Mesendoderm (in vitro differentiated cells): ENCODE data around the gene MKRN2. TPM values are rescaled to one million over a fixed set of nuclear protein-coding genes. Genes with fewer than 3 reads are reported as not detected.
"Not testable (repeated sequence)": the region's sequence is repeated elsewhere in the genome, so short reads cannot be mapped to it uniquely, and the experiment has no call there.

Source experiments
- DNase-seq: peaks from one replicate; pipeline ENCODE4 v3.0.0; 2013
- H2AK5ac ChIP-seq: 2 replicates; pipeline ENCODE4 v1.6.1; 2013; ENCODE audit warnings: low read length, inconsistent platforms
- H2BK120ac ChIP-seq: 2 replicates; pipeline ENCODE4 v1.6.1; 2013; ENCODE audit warnings: low read depth, mild to moderate bottlenecking, low read length, moderate library complexity, mixed read lengths
- H2BK15ac ChIP-seq: replicated peaks from 2 replicates; pipeline ENCODE4 v1.6.1; 2013; ENCODE audit warnings: low read depth, mild to moderate bottlenecking, moderate library complexity
- H2BK5ac ChIP-seq: 2 replicates; pipeline ENCODE4 v1.6.1; 2013; ENCODE audit warnings: low read length, inconsistent platforms
- H3K18ac ChIP-seq: 2 replicates; pipeline ENCODE4 v1.6.1; 2013; ENCODE audit warnings: mild to moderate bottlenecking, low read length, mixed read lengths
- H3K23ac ChIP-seq: one replicate; pipeline ENCODE4 v1.6.1; 2013; ENCODE audit warnings: low read length
- H3K27ac ChIP-seq: 2 replicates; pipeline ENCODE4 v1.5.1; 2013; ENCODE audit warnings: low read depth, mild to moderate bottlenecking, inconsistent platforms, low read length, moderate library complexity
- H3K27me3 ChIP-seq: 2 replicates; pipeline ENCODE4 v1.6.1; 2013; ENCODE audit warnings: low read length, control low read depth, mild to moderate bottlenecking, inconsistent platforms; ENCODE audit not compliant: insufficient read depth, poor library complexity
- H3K36me3 ChIP-seq: 2 replicates; pipeline ENCODE4 v1.6.1; 2013; ENCODE audit warnings: low read length, inconsistent platforms; ENCODE audit not compliant: control insufficient read depth, insufficient read depth
- H3K4ac ChIP-seq: one replicate; pipeline ENCODE4 v1.6.1; 2013; ENCODE audit warnings: low read depth, mild to moderate bottlenecking, low read length, moderate library complexity
- H3K4me1 ChIP-seq: 2 replicates; pipeline ENCODE4 v1.6.1; 2013; ENCODE audit warnings: low read depth, low read length, inconsistent platforms; ENCODE audit not compliant: control insufficient read depth
- H3K4me2 ChIP-seq: 2 replicates; pipeline ENCODE4 v1.6.1; 2013; ENCODE audit warnings: low read length
- H3K4me3 ChIP-seq: 2 replicates; pipeline ENCODE4 v1.5.1; 2013; ENCODE audit warnings: mild to moderate bottlenecking, low read length
- H3K56ac ChIP-seq: one replicate; pipeline ENCODE4 v1.6.1; 2013; ENCODE audit warnings: low read length
- H3K79me1 ChIP-seq: 2 replicates; pipeline ENCODE4 v1.6.1; 2013; ENCODE audit warnings: low read length, inconsistent platforms
- H3K79me2 ChIP-seq: 2 replicates; pipeline ENCODE4 v1.6.1; 2013; ENCODE audit warnings: mild to moderate bottlenecking, low read length; ENCODE audit not compliant: control insufficient read depth, insufficient read depth
- H3K9ac ChIP-seq: 2 replicates; pipeline ENCODE4 v1.6.1; 2013; ENCODE audit warnings: low read length, inconsistent platforms
- H4K5ac ChIP-seq: one replicate; pipeline ENCODE4 v1.6.1; 2013; ENCODE audit warnings: low read length
- H4K8ac ChIP-seq: one replicate; pipeline ENCODE4 v1.6.1; 2013; ENCODE audit warnings: low read depth, mild to moderate bottlenecking, control low read depth, low read length, moderate library complexity
- WGBS: extraction: QIAGEN DNeasy Blood & Tissue Kit; methylation state at CpG from one replicate; pipeline ENCODE4 v1.1.7; 2013; ENCODE audit warnings: low lambda C conversion rate, missing lambda C conversion rate; ENCODE audit not compliant: insufficient coverage; ENCODE audit errors: extremely low coverage; 5-methylcytosine and 5-hydroxymethylcytosine counted together
- small RNA-seq: library from polyadenylated mRNA; stranded (forward); fragments of <200 nt; extraction: miRNeasy Mini kit (QIAGEN cat#:217004); gene quantifications from one replicate; pipeline ENCODE3, GENCODE V24; 2013; ENCODE audit not compliant: insufficient read depth

Gene MKRN2

DNA sequence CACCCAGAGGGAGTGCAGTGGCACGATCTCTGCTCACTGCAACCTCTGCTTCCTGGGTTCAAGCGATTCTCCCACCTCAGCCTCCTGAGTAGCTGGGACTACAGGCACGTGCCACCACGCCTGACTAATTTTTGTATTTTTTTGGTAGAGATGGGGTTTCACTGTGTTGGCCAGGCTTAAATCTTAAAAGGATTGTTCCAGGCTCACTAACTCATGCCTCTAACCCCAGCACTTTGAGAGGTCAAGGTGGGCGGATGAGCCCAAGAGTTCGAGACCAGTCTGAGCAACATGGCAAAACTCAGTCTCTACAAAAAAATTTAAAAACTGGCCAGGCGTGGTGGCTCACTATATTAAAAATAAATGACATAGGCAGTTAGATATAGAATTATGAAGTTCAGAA lies 74.0 kb downstream of the MKRN2 start:
- not testable (repeated sequence) for H3K27ac ChIP-seq, H4K8ac ChIP-seq, H4K5ac ChIP-seq, H3K4me2 ChIP-seq, H3K18ac ChIP-seq, H3K4me3 ChIP-seq, H2BK5ac ChIP-seq, H3K36me3 ChIP-seq, H3K9ac ChIP-seq, DNase-seq, H2BK120ac ChIP-seq, H3K4ac ChIP-seq, H3K56ac ChIP-seq, H3K4me1 ChIP-seq, H2AK5ac ChIP-seq, H3K27me3 ChIP-seq, H2BK15ac ChIP-seq, H3K23ac ChIP-seq
- Histone ChIP-seq H3K79me1 (peaks cover 11% of the 10 kb centered on the region), H3K79me2 (peaks cover 59% of the 10 kb centered on the region)
- no CpG with 5 or more reads among the region's 7 CpGs for WGBS

- peaks cover 65% of the 10 kb centered on the region for H3K79me2 ChIP-seq
- no peak overlapping the region for H4K5ac ChIP-seq
- H4K8ac ChIP-seq, result no peak overlapping the region
- H3K4ac ChIP-seq, result no peak overlapping the region
- H3K27me3 ChIP-seq, result no peaks in the 10 kb centered on the region
- no peak overlapping the region for H3K4me3 ChIP-seq
- H3K27ac ChIP-seq, result no peak overlapping the region
- no peak overlapping the region for H2BK5ac ChIP-seq
- no peak overlapping the region for H3K9ac ChIP-seq
- no peak overlapping the region for H2AK5ac ChIP-seq
- no peak overlapping the region for H3K23ac ChIP-seq
- no peak overlapping the region for H3K18ac ChIP-seq
- H3K79me1 ChIP-seq, result peaks cover 9% of the 10 kb centered on the region
- no CpG with 5 or more reads among the region's 2 CpGs for WGBS
- no peaks in the 10 kb centered on the region for H3K36me3 ChIP-seq
- no peak overlapping the region for H2BK120ac ChIP-seq
- H3K4me2 ChIP-seq, result no peak overlapping the region
- H2BK15ac ChIP-seq, result no peak overlapping the region
- H3K56ac ChIP-seq, result no peak overlapping the region
- H3K4me1 ChIP-seq, result peaks cover 5% of the 10 kb centered on the region
- DNase-seq, result no peak
These were observed 75.6 kb downstream of the MKRN2 start for GRCh38 chr3:12632523-12632922.

DNA sequence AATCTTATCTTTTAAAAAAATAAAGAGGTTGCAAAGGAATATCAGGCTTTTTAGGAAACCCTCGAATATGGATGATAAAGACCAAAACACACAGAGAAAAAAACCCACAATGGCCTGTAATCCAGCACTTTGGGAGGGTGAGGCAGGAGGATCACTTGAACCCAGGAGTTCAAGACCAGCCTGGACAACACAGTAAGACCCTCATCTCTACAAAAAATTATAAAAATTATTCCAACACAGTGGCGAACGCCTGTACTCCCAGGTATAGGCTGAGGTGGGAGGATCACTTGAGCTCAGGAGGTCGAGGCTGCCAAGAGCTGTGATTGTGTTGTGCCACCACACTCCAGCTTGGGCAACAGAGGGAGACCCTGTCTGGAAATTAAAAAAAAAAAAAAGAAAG lies 76.2 kb downstream of the MKRN2 start:
- no peak overlapping the region for H3K4me3 ChIP-seq
- no CpG with 5 or more reads among the region's 4 CpGs for WGBS

More for the DNA sequence above, 76.2 kb downstream of the MKRN2 start:
- Histone ChIP-seq H3K79me2 (peaks cover 65% of the 10 kb centered on the region), H2BK120ac (no peak overlapping the region), H3K9ac (no peak overlapping the region), H3K4me2 (no peak overlapping the region), H3K23ac (no peak overlapping the region), H3K18ac (no peak overlapping the region), H3K79me1 (peaks cover 7% of the 10 kb centered on the region), H4K8ac (no peak overlapping the region), H3K36me3 (no peaks in the 10 kb centered on the region), H3K27ac (no peak overlapping the region), H2BK15ac (no peak overlapping the region), H3K4ac (no peak overlapping the region), H3K27me3 (no peaks in the 10 kb centered on the region), H2BK5ac (no peak overlapping the region), H3K4me1 (peaks cover 5% of the 10 kb centered on the region), H4K5ac (no peak overlapping the region), H2AK5ac (no peak overlapping the region), H3K56ac (no peak overlapping the region)
- no peak for DNase-seq

Small RNA genes lying within 50 kb of the gene (small RNA-seq; reads per million reads assigned to genes)
- not detected for gene RF00017
- not detected for gene RNA5SP123
- not detected for gene RNU6-377P
